Measurements from ENCODE around the gene CCL24. TPM values are rescaled to one million over a fixed set of nuclear protein-coding genes. Genes with fewer than 3 reads are reported as not detected.
"Not testable (repeated sequence)": the region's sequence is repeated elsewhere in the genome, so short reads cannot be mapped to it uniquely, and the experiment has no call there.

The CCL24 gene, protein sequence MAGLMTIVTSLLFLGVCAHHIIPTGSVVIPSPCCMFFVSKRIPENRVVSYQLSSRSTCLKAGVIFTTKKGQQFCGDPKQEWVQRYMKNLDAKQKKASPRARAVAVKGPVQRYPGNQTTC
- polyA plus RNA-seq (ENCODE audit: insufficient read depth in 1 of 5, insufficient read length in 5 of 5, low replicate concordance in 1 of 5): 1 to 10 TPM in 1 of 5 donors, under 1 TPM in 3, not detected in 1; 0.20 to 2.5 (median 0.49) TPM
- long read RNA-seq, donor 1: 0 reads
- long read RNA-seq, donor 2: 0 reads
- long read RNA-seq, donor 3: 0 reads
- long read RNA-seq, donor 4: 0 reads
- long read RNA-seq, donor 5: 0 reads
- long read RNA-seq, donor 6, partial matches to known transcripts: 0 of 1 reads
- long read RNA-seq, donor 6, other reads (novel, unspliced or antisense): 0 of 1 reads
- long read RNA-seq, donor 7: 0 reads
- long read RNA-seq, donor 8: 0 reads

DNA sequence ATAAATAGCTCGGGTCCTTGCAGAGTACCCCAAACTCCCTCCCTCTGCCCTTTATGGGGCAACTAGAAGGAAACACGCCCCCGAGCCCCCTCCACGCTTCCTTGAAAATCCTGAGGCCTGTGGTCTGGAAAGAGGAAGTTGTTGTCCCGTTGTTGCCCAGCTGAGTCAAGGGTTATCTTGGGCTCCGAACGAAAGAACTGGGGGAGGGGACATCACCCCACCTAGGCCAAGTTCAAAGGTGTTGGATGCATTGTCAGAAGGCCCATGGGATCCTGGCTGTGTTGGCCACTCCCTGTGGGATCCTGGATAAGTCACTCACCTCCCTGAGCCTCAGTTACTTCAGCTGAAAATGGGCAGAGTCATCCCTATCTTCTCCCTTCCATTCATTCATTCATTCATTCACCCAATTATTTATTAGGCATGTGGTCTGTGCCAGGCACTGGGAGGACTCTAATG, at the start of gene CCL24:
CCL24 (minus strand) TSS at position 26 of the 456 bp plus-strand sequence. CDS start 91 bp downstream, outside the sequence.
- DNase-seq: no peak

DNA sequence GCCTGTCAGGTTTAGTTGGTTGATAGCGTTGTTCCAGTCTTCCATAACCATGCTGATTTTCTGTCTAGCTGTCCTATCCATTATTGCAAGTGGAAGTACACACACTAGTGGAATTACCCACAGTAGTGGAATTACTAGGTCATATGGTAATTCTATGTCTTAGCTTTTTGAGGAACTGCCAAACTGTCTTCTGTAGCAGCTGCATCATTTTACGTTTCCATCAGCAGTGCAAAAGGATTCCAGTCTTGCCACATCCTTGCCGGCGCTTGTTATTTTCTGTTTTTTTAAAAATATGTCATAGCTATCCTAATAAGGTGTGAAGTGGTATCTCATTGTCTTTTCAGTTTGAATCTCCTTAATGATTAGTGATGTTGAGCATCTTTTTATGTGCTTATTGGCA, 48.0 kb upstream of the CCL24 start:
- peak; percentile 41 to 55 for DNase-seq

DNA sequence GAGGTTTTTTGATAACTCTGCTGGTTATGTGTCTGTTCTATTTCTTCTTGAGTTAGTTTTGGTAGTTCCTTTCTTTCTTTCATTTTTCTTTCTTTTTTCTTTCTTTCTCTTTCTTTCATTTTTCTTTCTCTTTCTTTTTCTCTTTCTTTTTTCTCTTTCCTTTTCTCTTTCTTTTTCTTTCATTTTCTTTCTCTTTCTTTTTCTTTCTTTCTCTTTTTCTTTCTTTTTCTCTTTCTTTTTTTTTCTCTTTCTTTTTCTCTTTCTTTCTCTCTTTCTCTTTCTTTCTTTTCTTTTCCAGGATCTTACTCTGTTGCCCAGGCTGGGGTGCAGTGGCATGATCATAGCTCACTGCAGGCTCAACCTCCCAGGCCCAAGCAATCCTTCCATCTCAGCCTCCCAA, 44.8 kb upstream of the CCL24 start:
- no peak for DNase-seq

DNA sequence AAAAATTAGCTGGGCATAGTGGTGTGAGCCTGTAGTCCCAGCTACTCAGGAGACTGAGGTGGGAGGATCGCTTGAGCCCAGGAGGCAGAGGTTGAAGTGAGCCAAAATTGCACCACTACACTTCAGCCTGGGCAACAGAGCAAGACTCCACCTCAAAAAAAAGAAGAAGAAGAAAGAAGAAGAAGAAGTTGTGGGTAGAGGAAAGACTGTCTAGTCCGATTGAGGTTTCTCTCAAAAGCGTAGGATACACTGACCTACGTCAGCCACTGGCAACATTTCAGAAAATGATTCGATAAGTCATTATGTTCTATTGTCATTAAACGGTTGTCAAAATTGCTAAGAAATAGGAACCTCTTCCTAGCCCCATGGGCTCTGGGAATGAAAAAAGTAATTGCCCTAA, 42.9 kb upstream of the CCL24 start:
- DNase-seq: no peak

DNA sequence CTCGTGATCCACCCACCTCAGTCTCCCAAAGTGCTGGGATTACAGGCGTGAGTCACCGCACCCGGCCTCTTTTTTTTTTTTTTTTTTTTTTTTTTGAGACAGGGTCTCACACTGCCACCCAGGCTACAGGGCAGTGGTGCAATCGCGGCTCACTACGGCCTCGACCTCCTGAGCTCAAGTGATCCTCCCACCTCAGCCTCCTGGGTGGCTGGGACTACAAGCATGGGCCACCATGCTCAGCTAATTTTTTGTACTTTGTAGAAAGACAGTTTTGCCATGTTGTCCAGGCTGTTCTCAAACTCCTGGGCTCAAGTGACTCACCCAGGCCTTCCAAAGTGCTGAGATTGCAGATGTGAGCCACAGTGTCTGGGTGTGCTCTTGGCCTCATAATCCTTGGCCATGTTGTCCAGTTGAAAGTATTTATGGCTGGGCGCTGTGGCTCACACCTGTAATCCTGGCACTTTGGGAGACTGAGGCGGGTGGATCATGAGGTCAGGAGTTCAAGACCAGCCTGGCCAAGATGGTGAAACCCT, 41.3 kb upstream of the CCL24 start:
- DNase-seq: not testable (repeated sequence)

DNA sequence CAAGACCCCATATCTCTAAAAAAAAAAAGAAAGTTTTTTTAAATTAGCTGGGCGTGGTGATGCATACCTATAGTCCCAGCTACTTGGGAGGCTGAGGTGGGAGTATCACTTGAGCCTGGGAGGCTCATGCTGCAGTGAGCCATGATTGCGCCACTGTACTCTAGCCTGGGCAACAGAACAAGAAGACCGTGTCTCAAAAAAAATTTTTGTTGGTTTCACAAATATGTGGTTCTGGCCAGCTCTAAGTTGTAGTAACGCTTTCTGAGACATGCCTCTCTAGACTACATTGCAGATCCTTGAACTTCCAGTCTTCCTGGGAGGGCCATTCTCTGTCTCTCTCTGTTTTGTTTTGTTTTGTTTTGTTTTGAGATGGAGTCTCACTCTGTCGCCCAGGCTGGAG, 40.6 kb upstream of the CCL24 start:
- no peak for DNase-seq

DNA sequence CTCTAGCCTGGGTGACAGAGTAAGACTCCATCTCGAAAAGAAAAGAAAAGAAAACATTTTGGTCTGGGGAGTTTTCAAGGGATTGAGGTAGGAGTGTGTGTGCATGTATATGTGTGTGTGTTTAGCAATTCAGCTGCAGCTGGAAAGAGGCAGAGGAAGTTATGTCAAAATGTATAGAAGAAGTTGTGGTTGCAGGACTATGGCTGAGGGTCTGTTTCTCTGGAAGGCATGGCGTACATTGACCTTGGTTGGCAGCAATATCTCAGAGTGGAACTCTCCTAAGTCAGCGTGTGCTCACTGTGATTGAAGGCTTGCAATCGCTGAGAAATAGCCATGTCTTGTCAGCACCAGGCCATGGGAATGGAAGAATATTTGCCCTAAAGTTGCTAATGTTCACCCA, 36.6 kb upstream of the CCL24 start:
- DNase-seq: no peak

DNA sequence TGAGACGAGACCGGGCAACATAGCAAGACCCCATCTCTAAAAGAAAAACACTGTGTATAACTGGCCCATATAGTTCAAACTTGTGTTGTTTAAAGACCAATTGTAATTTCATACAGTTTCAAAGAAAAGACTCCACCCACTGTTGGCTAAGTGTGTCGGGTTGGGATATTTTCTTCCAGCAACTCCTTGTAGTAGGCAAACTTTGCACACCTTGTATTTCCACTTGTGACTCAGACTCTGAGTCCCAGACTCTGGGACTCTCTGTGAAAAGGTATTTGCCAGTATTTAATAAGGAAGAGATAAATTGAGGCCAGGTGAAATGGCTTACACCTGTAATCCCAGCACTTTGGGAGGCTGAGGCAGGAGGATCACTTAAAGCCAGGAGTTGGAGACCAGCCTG, 36.0 kb upstream of the CCL24 start:
- no peak for DNase-seq

DNA sequence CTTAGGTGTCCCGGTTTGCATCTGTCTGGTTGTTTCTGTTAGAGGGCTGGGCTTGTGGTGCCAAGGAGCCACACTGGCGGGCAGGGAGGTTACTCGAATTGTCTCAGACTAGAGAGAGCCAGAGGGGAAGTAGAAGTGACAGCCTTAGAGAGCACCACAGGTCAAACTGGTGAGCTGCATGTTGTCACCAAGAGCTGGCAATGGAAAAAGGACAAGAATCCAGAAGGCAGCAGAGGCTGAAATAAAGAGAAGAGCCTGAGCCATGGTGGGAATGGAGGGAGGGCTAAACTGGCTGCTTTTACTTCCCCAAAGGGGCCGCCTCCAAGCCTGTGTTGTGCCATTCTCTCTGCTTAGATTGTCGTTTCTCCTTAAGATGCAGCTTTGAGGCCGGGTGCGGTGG, 34.1 kb upstream of the CCL24 start:
- no peak for DNase-seq

DNA sequence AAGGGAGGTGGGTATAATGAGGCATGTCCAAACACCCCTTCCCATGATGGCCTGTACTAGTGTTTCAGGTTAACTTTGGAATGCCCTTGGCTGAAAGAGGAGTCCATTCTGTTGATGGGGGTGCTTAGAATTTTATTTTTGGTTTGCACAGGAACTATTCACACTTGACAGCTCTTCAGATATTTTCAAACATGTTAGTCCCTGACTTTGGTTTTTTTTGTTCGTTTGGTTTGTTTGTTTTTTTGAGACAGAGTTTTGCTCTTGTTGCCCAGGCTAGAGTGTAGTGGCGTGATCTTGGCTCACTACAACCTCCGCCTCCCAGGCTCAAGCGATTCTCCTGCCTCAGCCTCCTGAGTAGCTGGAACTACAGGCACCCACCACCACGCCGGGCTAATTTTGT, 31.5 kb upstream of the CCL24 start:
- not testable (repeated sequence) for DNase-seq

DNA sequence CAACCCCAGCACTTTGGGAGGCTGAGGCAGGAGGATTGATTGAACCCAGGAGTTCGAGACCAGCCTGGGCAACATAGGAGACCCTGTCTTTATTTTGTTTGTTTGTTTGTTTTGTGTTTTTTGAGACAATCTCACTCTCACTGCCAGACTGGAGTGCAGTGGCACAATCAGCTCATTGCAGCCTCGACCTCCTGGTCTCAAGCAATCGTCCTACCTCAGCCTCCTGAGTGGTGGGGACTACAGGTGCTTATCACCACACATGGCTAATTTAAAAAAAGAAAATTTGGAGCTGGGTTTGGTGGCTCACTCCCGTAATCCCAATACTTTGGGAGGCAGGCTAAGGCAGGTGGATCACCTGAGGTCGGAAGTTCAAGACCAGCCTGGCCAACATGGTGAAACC, 30.6 kb upstream of the CCL24 start:
- no peak for DNase-seq

DNA sequence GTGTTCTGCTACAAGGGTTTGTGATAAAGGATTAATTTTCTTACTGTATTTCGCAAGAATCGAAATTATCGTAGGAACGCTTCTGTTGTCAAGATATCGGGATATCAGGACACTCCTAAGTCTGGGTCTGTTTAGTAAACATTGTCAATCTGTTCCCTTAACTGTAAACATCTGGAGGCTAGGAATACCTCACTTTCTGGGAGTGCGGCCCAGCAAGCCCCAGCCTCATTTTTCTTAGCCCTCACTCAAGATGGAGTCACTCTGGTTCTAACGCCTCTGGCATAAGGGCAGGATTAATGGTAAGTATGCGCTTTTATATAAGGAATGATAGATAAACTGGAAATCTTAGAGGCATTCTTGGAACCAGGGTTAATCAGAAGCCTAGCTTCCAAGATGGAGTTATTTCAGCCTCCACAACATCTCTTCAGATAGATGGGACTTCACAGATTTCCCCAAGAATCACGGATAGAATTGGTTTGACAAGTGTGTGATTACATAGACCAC, 30.1 kb upstream of the CCL24 start:
- DNase-seq: no peak

DNA sequence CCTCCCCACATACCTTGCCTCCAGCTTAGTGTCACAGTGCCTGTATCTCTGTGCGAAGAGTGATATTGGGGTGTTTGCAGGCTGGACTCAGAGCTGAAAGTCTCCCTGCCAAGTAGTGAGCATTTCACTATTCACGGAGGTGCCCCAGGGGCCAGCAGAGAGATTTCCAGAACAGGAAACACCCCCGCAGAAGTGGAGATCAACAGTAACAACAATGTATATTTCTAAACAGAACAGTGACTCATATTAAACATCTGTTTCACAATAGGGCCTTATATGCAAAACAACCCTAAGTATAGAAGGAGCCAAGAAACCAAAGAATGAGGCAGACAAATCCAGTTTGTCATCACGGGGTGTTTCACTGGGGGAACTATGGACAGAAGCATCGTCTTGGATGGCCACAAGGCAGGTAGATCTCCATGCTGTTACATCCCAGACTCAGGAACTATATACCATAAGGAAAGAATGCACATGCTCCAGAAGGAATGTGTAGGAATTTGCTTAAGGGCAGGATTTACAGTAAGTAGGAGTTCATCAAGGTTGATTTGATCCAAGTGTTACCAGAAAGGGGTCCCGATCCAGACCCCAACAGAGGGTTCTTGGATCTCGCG, 29.3 kb upstream of the CCL24 start:
- DNase-seq: peak; percentile 45 to 78

DNA sequence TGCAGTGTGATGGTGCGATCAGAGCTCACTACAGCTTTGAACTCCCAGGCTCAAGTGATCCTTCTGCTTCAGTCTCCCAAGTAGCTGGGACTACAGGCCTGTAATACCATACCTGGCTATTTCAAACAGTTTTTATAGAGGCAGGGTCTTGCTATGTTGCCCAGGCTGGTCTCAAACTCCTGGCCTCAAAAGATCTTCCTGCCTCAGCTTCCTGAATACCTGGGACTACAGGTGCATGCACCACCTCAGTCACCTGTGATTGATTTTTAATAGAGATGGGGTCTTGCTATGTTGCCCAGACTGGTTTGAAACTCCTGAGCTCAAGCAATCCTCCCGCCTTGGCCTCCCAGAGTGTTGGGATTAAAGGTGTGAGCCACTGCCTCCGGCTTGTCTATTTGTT, 26.4 kb upstream of the CCL24 start:
- DNase-seq: no peak

DNA sequence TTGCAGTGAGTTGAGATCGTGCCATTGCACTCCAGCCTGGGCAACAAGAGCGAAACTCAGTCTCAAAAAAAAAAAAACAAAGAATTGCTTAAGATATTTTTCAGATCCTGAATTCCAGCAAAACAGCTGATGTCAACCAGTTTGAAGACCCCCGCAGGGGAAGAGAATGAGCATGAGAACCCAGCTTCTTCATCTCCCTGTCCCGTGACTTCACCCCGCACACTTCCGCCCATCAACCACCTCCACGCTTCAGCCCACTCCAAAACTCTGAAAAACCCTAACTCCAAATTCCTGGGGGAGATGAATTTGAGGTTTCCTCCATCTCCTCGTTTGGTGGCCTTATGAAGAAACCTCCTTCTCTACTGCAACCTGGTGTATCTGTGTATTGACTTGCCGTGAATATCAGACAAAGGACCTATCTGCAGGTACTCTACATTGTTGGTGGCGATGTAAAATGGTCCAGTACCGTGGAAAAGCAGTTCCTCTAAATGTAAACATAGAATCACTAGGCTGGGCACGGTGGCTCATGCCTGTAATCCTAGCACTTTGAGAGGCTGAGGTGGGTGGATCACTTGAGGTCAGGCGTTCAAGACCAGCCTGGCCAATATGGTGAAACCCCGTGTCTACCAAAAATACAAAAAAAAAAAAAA, 24.8 kb upstream of the CCL24 start:
- not testable (repeated sequence) for DNase-seq

DNA sequence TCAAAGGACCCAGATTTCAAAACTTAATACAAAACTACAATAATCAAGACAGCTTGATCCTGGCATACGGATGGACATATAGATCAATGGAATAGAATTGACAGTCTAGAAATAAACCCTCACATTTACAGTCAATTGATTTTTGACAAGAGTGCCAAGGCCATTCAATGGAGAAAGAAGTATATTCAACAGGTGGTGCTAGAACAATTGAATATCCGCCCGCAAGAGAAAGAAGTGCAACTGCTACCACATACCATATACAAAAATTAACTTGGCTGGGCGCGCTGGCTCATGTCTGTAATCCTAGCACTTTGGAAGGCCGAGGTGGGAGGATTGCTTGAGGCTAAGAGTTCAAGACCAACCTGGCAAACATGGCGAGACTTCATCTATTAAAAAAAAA, 23.2 kb upstream of the CCL24 start:
- DNase-seq: no peak

DNA sequence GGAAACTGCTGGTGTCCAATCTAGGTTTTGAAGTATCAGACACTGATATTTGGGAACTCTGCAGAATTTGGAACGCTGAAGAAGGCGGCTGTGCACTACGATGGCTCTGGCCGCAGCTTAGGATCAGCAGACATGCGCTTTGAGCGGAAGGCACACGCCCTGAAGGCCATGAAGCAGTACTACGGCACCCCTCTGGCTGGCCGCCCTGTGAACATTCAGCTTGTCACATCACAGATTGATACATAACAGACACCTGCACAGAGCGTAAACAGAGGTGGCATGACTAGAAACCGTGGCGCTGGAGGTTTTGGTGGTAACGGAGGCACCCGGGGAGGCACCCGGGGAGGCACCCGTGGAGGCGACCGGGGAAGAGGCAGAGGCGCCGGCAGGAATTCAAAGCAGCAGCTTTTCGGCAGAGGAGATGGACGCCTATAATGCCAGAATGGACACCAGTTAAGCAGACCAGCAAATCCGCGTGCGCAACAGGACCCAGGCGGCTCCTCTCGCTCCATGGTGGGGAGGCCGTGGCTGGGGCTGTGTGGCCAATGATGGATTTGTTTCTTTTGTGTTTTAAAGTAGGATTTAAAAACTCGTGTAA, 22.2 kb upstream of the CCL24 start:
- DNase-seq: no peak

DNA sequence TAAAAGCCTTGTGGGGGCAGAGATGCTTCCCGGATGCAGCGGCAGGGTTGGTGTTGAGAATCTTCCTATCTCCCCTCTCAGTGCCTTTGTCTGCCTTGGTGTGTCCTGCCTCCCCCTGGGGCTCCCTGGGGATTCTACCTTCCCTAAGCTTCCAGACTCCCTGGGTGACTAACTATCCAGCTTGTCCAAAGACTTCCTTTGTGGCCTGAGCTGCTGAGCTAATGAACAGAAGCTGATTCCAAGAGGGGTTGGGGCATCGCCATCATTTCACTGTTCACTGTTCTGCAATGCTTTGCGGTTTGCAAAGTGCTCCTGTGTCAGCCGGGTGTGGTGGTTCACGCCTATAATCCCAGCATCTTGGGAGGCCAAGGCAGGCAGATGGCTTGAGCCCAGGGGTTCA, 20.1 kb upstream of the CCL24 start:
- DNase-seq: not testable (repeated sequence)

DNA sequence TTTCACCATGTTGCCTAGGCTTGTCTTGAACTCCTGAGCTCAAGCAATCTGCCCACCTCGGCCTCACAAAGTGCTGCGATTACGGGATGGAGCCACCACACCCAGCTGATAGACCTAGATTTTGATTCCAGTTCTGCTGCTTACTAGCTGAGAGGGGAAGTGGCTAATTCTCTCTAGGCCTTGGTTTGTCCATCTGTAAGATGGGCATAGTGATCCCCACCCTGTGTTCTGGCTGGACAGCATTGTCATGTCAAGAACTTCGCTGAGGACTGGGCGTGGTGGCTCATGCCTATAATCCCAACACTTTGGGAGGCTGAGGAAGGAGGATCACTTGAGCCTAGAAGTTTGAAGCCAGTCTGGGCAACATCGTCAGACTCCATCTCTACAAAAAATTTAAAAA, 17.4 kb upstream of the CCL24 start:
- DNase-seq: no peak

DNA sequence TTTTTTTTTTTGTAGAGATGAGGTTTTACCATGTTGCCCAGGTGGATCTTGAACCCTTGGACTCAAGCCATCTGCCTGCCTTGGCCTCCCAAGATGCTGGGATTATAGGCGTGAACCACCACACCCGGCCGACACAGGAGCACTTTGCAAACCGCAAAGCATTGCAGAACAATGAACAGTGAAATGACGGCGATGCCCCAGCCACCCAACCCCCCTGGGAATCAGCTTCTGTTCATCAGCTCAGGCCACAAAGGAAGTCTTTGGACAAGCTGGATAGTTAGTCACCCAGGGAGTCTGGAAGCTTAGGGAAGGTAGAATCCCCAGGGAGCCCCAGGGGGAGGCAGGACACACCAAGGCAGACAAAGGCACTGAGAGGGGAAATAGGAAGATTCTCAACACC, 16.1 kb upstream of the CCL24 start:
- DNase-seq: not testable (repeated sequence)

DNA sequence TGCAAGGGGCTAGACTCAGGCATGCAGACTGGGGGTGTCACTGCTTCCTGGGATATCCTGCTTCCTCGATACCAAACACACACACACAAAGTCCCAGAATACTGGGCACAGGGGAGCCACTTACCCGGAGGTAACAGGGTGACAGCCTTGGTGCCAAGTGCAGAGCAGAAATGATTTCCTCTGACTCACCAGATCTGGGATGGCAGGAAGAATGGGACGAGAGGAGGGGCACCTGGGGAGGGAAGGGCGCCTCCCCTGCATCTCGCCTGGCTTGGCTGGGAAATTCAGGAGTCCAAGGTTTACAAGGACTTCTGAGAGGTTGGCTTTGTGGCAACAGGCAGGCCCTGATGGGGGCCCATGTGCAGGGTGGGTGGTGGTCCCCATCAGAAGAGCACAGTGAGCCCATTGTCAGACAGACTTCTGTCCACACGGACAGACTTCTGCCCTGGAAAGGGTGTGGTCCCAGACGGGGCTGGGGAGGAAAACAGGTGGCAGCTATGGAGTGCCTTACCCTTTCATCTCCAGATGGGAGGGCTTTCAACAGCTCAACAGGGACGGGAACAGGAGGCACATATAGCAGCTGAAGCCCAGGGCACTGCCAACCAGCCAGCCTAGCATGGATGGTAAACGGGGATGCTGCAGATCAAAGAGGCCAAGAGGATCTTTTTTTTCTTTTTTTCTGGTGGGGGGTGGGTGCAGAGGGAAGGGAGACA, 9.7 kb upstream of the CCL24 start:
- no peak for DNase-seq
